ENCODE data around the gene SNX17. TPM values are rescaled to one million over a fixed set of nuclear protein-coding genes. Genes with fewer than 3 reads are reported as not detected.
A peak's percentile ranks its signal among the peaks of the same experiment; 100 is the strongest.

Gene SNX17, protein sequence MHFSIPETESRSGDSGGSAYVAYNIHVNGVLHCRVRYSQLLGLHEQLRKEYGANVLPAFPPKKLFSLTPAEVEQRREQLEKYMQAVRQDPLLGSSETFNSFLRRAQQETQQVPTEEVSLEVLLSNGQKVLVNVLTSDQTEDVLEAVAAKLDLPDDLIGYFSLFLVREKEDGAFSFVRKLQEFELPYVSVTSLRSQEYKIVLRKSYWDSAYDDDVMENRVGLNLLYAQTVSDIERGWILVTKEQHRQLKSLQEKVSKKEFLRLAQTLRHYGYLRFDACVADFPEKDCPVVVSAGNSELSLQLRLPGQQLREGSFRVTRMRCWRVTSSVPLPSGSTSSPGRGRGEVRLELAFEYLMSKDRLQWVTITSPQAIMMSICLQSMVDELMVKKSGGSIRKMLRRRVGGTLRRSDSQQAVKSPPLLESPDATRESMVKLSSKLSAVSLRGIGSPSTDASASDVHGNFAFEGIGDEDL
- polyA plus RNA-seq (2013, experiment 1 of 4) = 83.8 TPM
- polyA plus RNA-seq (2013, experiment 2 of 4) = 92.4 TPM
- 65.9 TPM for polyA plus RNA-seq (2013, experiment 3 of 4)
- polyA plus RNA-seq (2013, experiment 4 of 4) = 75.7 TPM

GRCh38 chr2:27370026-27370815, at the start of gene SNX17, which contains the start of gene EIF2B4:
SNX17 (plus strand) TSS chr2:27370616; CDS start chr2:27370744, 128 bp downstream.
EIF2B4 (minus strand) TSS chr2:27370338; CDS start chr2:27370314, 24 bp downstream.
- H3K27me3 ChIP-seq (ENCODE audit: control insufficient read depth, insufficient read depth, low read length, poor library complexity, severe bottlenecking) = no peaks in the 10 kb centered on the region
- peak within 1 kb of the TSS; percentile 69 for H3K27ac ChIP-seq (ENCODE audit: insufficient read depth, low read depth, low read length, poor library complexity, severe bottlenecking)
- peaks cover 14% of the 10 kb centered on the region for H3K4me1 ChIP-seq (ENCODE audit: control insufficient read depth, insufficient read depth, low read length)
- peak within 1 kb of the TSS; percentile 88 for H3K4me3 ChIP-seq (ENCODE audit: insufficient read depth, low read depth, low read length)
- WGBS, 2 experiments = 0% methylated on average over 85 of the region's 85 CpGs
- H3K36me3 ChIP-seq (ENCODE audit: control insufficient read depth, insufficient read depth, low read length) = peaks cover 46% of the 10 kb centered on the region
- H3K9me3 ChIP-seq (ENCODE audit: control insufficient read depth, low read length) = no peaks in the 10 kb centered on the region

DNA sequence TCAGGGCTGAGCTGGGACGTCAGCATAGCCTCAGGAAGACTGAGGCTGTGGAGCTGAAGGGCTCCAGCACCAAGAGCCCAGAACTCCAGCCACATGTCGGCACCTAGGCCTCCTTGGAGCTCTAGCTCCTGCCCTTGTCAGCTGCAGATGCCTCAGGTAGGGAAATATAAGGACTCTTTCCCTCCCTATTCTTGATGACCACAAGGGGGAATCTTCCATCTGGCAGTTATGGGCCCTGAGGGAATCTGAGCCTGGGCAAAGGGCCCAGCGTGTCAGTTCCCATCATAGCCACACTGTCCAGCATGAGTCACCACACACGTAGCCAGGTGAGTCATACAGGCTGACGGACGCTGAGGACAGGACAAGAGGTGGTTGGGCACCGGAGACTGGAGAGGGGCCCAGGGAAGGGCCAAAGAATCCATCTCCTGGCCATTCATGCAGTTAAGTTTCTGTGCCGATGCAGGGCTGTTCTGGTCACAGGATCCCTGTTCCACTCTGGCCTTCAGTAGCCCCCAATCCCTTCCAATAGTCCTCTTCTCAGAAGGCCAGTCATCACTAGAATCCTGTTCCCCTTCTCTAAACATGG, 49.4 kb upstream of the SNX17 start:
- Histone ChIP-seq H3K4me3 (ENCODE audit: insufficient read depth, low read depth, low read length) (no peak overlapping the region), H3K27ac (ENCODE audit: insufficient read depth, low read depth, low read length, poor library complexity, severe bottlenecking) (no peak overlapping the region), H3K27me3 (ENCODE audit: control insufficient read depth, insufficient read depth, low read length, poor library complexity, severe bottlenecking) (no peaks in the 10 kb centered on the region), H3K4me1 (ENCODE audit: control insufficient read depth, insufficient read depth, low read length) (peaks cover 5% of the 10 kb centered on the region), H3K36me3 (ENCODE audit: control insufficient read depth, insufficient read depth, low read length) (no peaks in the 10 kb centered on the region), H3K9me3 (ENCODE audit: control insufficient read depth, low read length) (no peaks in the 10 kb centered on the region)
- 72 to 74% methylated on average over 8 of the region's 8 CpGs for WGBS, 2 experiments

GRCh38 chr2:27322301-27322765, 48.1 kb upstream of the SNX17 start:
- peak overlapping the region; percentile 89 for H3K4me3 ChIP-seq (ENCODE audit: insufficient read depth, low read depth, low read length)
- H3K9me3 ChIP-seq (ENCODE audit: control insufficient read depth, low read length) = no peaks in the 10 kb centered on the region
- H3K27ac ChIP-seq (ENCODE audit: insufficient read depth, low read depth, low read length, poor library complexity, severe bottlenecking) = no peak overlapping the region
- H3K4me1 ChIP-seq (ENCODE audit: control insufficient read depth, insufficient read depth, low read length) = peaks cover 5% of the 10 kb centered on the region
- H3K36me3 ChIP-seq (ENCODE audit: control insufficient read depth, insufficient read depth, low read length) = peaks cover 4% of the 10 kb centered on the region
- WGBS, 2 experiments = 8 to 13% methylated on average over 10 of the region's 10 CpGs
- no peaks in the 10 kb centered on the region for H3K27me3 ChIP-seq (ENCODE audit: control insufficient read depth, insufficient read depth, low read length, poor library complexity, severe bottlenecking)

GRCh38 chr2:27322766-27323595, 47.4 kb upstream of the SNX17 start, which contains the start of gene MPV17:
MPV17 (minus strand) TSS chr2:27323097; CDS start chr2:27322517, 580 bp downstream.
- Histone ChIP-seq H3K27ac (ENCODE audit: insufficient read depth, low read depth, low read length, poor library complexity, severe bottlenecking) (peak within 1 kb of the TSS; percentile 83), H3K4me3 (ENCODE audit: insufficient read depth, low read depth, low read length) (peak within 1 kb of the TSS; percentile 89), H3K36me3 (ENCODE audit: control insufficient read depth, insufficient read depth, low read length) (peaks cover 8% of the 10 kb centered on the region), H3K4me1 (ENCODE audit: control insufficient read depth, insufficient read depth, low read length) (peaks cover 5% of the 10 kb centered on the region), H3K9me3 (ENCODE audit: control insufficient read depth, low read length) (no peaks in the 10 kb centered on the region), H3K27me3 (ENCODE audit: control insufficient read depth, insufficient read depth, low read length, poor library complexity, severe bottlenecking) (no peaks in the 10 kb centered on the region)
- WGBS, 2 experiments = 2% methylated on average over 38 to 39 of the region's 39 CpGs

DNA sequence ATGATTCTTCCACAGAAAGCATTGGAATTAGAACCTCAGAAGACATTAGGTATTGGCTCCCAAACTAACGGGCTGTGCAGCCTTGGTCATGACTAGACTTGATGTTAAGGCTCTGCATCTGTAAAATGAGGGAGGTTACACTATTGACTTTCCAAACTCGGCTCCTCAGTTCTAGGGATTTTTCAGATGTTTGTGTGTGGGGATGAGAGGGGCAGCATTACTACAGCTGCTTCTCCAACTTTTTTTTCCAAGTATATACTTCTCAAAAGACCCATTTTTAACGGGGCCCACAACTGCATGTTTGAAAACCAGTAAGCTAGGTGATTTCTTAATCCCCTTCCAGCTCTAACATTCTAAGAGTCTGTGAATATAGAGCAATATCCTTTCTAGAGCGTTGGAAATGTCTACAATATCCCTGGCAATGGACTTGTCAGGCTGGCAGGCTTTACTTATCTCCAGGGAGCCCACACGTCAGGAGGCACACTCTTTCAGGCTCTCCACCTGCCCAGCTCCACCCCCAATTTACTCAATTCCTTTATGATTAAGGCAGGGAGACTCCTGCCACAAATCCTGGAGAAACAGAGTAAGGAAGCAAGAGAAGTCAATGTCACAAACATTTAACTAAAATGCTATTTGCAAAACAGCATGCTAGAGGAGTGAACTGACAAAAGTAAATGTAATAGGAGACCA, 46.7 kb upstream of the SNX17 start:
- Histone ChIP-seq H3K9me3 (ENCODE audit: control insufficient read depth, low read length) (no peaks in the 10 kb centered on the region), H3K36me3 (ENCODE audit: control insufficient read depth, insufficient read depth, low read length) (peaks cover 15% of the 10 kb centered on the region), H3K4me1 (ENCODE audit: control insufficient read depth, insufficient read depth, low read length) (peaks cover 5% of the 10 kb centered on the region), H3K27me3 (ENCODE audit: control insufficient read depth, insufficient read depth, low read length, poor library complexity, severe bottlenecking) (no peaks in the 10 kb centered on the region), H3K27ac (ENCODE audit: insufficient read depth, low read depth, low read length, poor library complexity, severe bottlenecking) (peak overlapping the region; percentile 83), H3K4me3 (ENCODE audit: insufficient read depth, low read depth, low read length) (peak overlapping the region; percentile 89)
- 42 to 47% methylated on average over 5 of the region's 5 CpGs for WGBS, 2 experiments

DNA sequence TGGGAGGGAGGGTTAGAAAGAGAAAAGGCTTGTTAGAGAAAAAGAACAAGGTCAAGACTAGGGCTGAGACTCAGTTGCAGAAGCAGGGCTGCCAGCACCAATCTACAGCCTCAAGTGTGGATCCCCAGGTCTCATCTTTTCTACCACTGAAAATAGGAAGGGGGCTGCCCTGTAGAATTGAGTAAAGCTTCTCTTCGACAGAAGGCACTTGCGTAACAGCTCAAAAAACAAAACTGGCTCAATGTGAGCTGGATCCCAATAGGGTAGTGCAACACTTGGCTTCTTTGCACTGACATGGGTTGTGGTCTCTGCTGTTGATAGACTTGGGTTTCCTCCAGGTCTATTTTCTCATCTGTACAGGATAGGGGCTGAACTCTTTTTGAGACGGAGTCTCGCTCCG, 45.7 kb upstream of the SNX17 start:
- WGBS, 2 experiments = 96% methylated on average over 5 of the region's 5 CpGs
- Histone ChIP-seq H3K36me3 (ENCODE audit: control insufficient read depth, insufficient read depth, low read length) (peaks cover 23% of the 10 kb centered on the region), H3K4me3 (ENCODE audit: insufficient read depth, low read depth, low read length) (no peak overlapping the region), H3K9me3 (ENCODE audit: control insufficient read depth, low read length) (no peaks in the 10 kb centered on the region), H3K27me3 (ENCODE audit: control insufficient read depth, insufficient read depth, low read length, poor library complexity, severe bottlenecking) (no peaks in the 10 kb centered on the region), H3K4me1 (ENCODE audit: control insufficient read depth, insufficient read depth, low read length) (peaks cover 5% of the 10 kb centered on the region), H3K27ac (ENCODE audit: insufficient read depth, low read depth, low read length, poor library complexity, severe bottlenecking) (no peak overlapping the region)

GRCh38 chr2:27335311-27335710, 35.1 kb upstream of the SNX17 start:
- Histone ChIP-seq H3K9me3 (ENCODE audit: control insufficient read depth, low read length) (no peaks in the 10 kb centered on the region), H3K4me3 (ENCODE audit: insufficient read depth, low read depth, low read length) (no peak overlapping the region), H3K27ac (ENCODE audit: insufficient read depth, low read depth, low read length, poor library complexity, severe bottlenecking) (no peak overlapping the region), H3K36me3 (ENCODE audit: control insufficient read depth, insufficient read depth, low read length) (peaks cover 69% of the 10 kb centered on the region), H3K27me3 (ENCODE audit: control insufficient read depth, insufficient read depth, low read length, poor library complexity, severe bottlenecking) (no peaks in the 10 kb centered on the region), H3K4me1 (ENCODE audit: control insufficient read depth, insufficient read depth, low read length) (no peaks in the 10 kb centered on the region)
- 93 to 94% methylated on average over 3 of the region's 3 CpGs for WGBS, 2 experiments

DNA sequence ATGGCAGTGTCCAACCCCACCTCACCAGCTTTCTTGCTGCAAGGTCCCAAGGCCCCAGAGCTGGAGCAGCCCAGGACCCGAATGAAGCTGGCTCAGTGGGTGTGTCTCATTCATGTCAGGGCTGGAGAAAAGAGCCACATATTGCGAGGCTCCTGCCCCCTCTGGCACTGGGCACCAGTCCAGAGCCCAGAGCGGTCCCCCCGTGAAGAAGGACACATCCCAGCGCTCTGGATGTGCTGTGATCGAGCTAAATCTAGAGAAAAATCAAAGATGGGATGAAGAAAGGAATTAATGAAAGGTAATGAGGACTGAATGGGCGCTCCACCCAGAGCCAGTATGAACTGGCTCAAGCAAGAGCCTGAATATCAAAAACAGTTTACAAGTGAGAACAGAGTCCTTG, 34.2 kb upstream of the SNX17 start:
- no peak overlapping the region for H3K27ac ChIP-seq (ENCODE audit: insufficient read depth, low read depth, low read length, poor library complexity, severe bottlenecking)
- H3K27me3 ChIP-seq (ENCODE audit: control insufficient read depth, insufficient read depth, low read length, poor library complexity, severe bottlenecking) = no peaks in the 10 kb centered on the region
- H3K9me3 ChIP-seq (ENCODE audit: control insufficient read depth, low read length) = no peaks in the 10 kb centered on the region
- H3K4me1 ChIP-seq (ENCODE audit: control insufficient read depth, insufficient read depth, low read length) = no peaks in the 10 kb centered on the region
- 96 to 97% methylated on average over 7 of the region's 7 CpGs for WGBS, 2 experiments
- no peak overlapping the region for H3K4me3 ChIP-seq (ENCODE audit: insufficient read depth, low read depth, low read length)
- peaks cover 73% of the 10 kb centered on the region for H3K36me3 ChIP-seq (ENCODE audit: control insufficient read depth, insufficient read depth, low read length)

- no peaks in the 10 kb centered on the region for H3K9me3 ChIP-seq (ENCODE audit: control insufficient read depth, low read length)
- 87 to 92% methylated on average over 2 of the region's 2 CpGs for WGBS, 2 experiments
- peaks cover 7% of the 10 kb centered on the region for H3K36me3 ChIP-seq (ENCODE audit: control insufficient read depth, insufficient read depth, low read length)
- no peaks in the 10 kb centered on the region for H3K4me1 ChIP-seq (ENCODE audit: control insufficient read depth, insufficient read depth, low read length)
- no peak overlapping the region for H3K4me3 ChIP-seq (ENCODE audit: insufficient read depth, low read depth, low read length)
- H3K27me3 ChIP-seq (ENCODE audit: control insufficient read depth, insufficient read depth, low read length, poor library complexity, severe bottlenecking) = no peaks in the 10 kb centered on the region
- H3K27ac ChIP-seq (ENCODE audit: insufficient read depth, low read depth, low read length, poor library complexity, severe bottlenecking) = no peak overlapping the region
Observed at GRCh38 chr2:27347641-27348040, 22.8 kb upstream of the SNX17 start.

Measured in ectodermal cell (in vitro differentiated cells).